Neuronal stem cell (in vitro differentiated cells): Measurements from ENCODE around the gene NDC1.

ENCODE experiments used
- DNase-seq: peaks from one replicate; pipeline ENCODE4 v3.0.0-alpha.2; 2013; ENCODE audit warnings: low spot score
- H2AFZ ChIP-seq: one replicate; pipeline ENCODE4 v1.6.1; 2013; ENCODE audit warnings: mild to moderate bottlenecking, low read length, inconsistent platforms
- H2AK5ac ChIP-seq: 2 replicates; pipeline ENCODE4 v1.6.1; 2013; ENCODE audit warnings: low read depth, mild to moderate bottlenecking, inconsistent platforms, low read length, moderate library complexity, mixed read lengths
- H2BK120ac ChIP-seq: 2 replicates; pipeline ENCODE4 v1.6.1; 2013; ENCODE audit warnings: low read depth, mild to moderate bottlenecking, inconsistent platforms, low read length, moderate library complexity, mixed read lengths
- H2BK12ac ChIP-seq: one replicate; pipeline ENCODE4 v1.6.1; 2013; ENCODE audit warnings: low read length, inconsistent platforms
- H2BK15ac ChIP-seq: 2 replicates; pipeline ENCODE4 v1.6.1; 2013; ENCODE audit warnings: mild to moderate bottlenecking, low read length, inconsistent platforms, mixed read lengths
- H2BK5ac ChIP-seq: one replicate; pipeline ENCODE4 v1.6.1; 2013; ENCODE audit warnings: inconsistent platforms, mild to moderate bottlenecking, low read length, moderate library complexity
- H3K14ac ChIP-seq: one replicate; pipeline ENCODE4 v1.6.1; 2013; ENCODE audit warnings: low read length, inconsistent platforms
- H3K18ac ChIP-seq: 2 replicates; pipeline ENCODE4 v1.6.1; 2013; ENCODE audit warnings: low read length, inconsistent platforms
- H3K23ac ChIP-seq: 2 replicates; pipeline ENCODE4 v1.6.1; 2013; ENCODE audit warnings: low read depth, mild to moderate bottlenecking, mixed read lengths, low read length, inconsistent platforms; ENCODE audit not compliant: poor library complexity
- H3K27ac ChIP-seq: replicated peaks from 3 replicates; pipeline ENCODE4 v1.5.1; 2013; ENCODE audit warnings: low read length, inconsistent platforms
- H3K27me3 ChIP-seq, 3 experiments: 2 replicates each; pipeline ENCODE4 v1.6.1; 2013; ENCODE audit warnings: low read length in 3 of 3, mild to moderate bottlenecking in 2 of 3, inconsistent platforms in 1 of 3, low read depth in 1 of 3, mixed read lengths in 1 of 3, moderate library complexity in 1 of 3; ENCODE audit not compliant: control insufficient read depth in 3 of 3, insufficient read depth in 3 of 3
- H3K36me3 ChIP-seq, 2 donors: replicated peaks in 1 of 2; 2 replicates each; pipeline ENCODE4 v1.6.1; 2013; ENCODE audit warnings: low read length in 2 of 2; ENCODE audit not compliant: control insufficient read depth in 2 of 2, insufficient read depth in 2 of 2
- H3K4ac ChIP-seq: 2 replicates; pipeline ENCODE4 v1.6.1; 2013; ENCODE audit warnings: inconsistent platforms, mild to moderate bottlenecking, low read length, moderate library complexity
- H3K4me1 ChIP-seq, 2 donors: 1 replicate in 1 of 2; 2 replicates in 1 of 2; pipeline ENCODE4 v1.6.1; 2013; ENCODE audit warnings: low read length in 2 of 2, low read depth in 1 of 2; ENCODE audit not compliant: control insufficient read depth in 2 of 2, insufficient read depth in 1 of 2
- H3K4me2 ChIP-seq: one replicate; pipeline ENCODE4 v1.6.1; 2013; ENCODE audit warnings: mild to moderate bottlenecking, low read length, inconsistent platforms; ENCODE audit not compliant: insufficient read depth, poor library complexity, severe bottlenecking
- H3K4me3 ChIP-seq, 2 donors: 2 replicates each; pipeline ENCODE4 v1.5.1; 2013; ENCODE audit warnings: low read length in 2 of 2, mild to moderate bottlenecking in 2 of 2, inconsistent platforms in 1 of 2, moderate library complexity in 1 of 2
- H3K79me1 ChIP-seq: one replicate; pipeline ENCODE4 v1.6.1; 2013; ENCODE audit warnings: low read depth, mild to moderate bottlenecking, inconsistent platforms, low read length, moderate library complexity
- H3K9ac ChIP-seq: one replicate; pipeline ENCODE4 v1.6.1; 2013; ENCODE audit warnings: mild to moderate bottlenecking, low read depth, low read length, inconsistent platforms; ENCODE audit not compliant: poor library complexity
- H3K9me3 ChIP-seq, 2 donors: replicated peaks in 1 of 2; 2 replicates each; pipeline versions ENCODE3 to v1.6.1; 2013; ENCODE audit warnings: low read length in 2 of 2, mild to moderate bottlenecking in 2 of 2, inconsistent platforms in 1 of 2, low read depth in 1 of 2, mixed read lengths in 1 of 2, moderate library complexity in 1 of 2; ENCODE audit not compliant: control insufficient read depth in 2 of 2, insufficient read depth in 1 of 2
- H4K8ac ChIP-seq: one replicate; pipeline ENCODE4 v1.6.1; 2013; ENCODE audit warnings: low read depth, mild to moderate bottlenecking, inconsistent platforms, low read length, moderate library complexity
- H4K91ac ChIP-seq: one replicate; pipeline ENCODE4 v1.6.1; 2013; ENCODE audit warnings: low read length, low read depth, mild to moderate bottlenecking, inconsistent platforms; ENCODE audit not compliant: poor library complexity
- WGBS, 2 donors: extraction: QIAGEN DNeasy Blood & Tissue Kit; methylation state at CpG; one replicate each; pipeline ENCODE4 v1.1.7; 2013; ENCODE audit warnings: missing lambda C conversion rate in 2 of 2, mixed read lengths in 1 of 2; ENCODE audit not compliant: insufficient read length in 2 of 2, insufficient replicate concordance in 1 of 2; ENCODE audit errors: extremely low coverage in 2 of 2; 5-methylcytosine and 5-hydroxymethylcytosine counted together

Gene NDC1

GRCh38 chr1:53804181-53804580 lies 33.9 kb downstream of the NDC1 start:
- H2AK5ac ChIP-seq = no peak overlapping the region
- H3K18ac ChIP-seq = no peak overlapping the region
- no peak for DNase-seq
- no peak overlapping the region for H4K91ac ChIP-seq
- WGBS, 2 donors = no CpG with 5 or more reads among the region's 7 CpGs
- no peak overlapping the region for H3K9ac ChIP-seq
- no peak overlapping the region for H3K14ac ChIP-seq
- no peak overlapping the region for H3K27ac ChIP-seq
- H2AFZ ChIP-seq = no peak overlapping the region
- H3K79me1 ChIP-seq = no peaks in the 10 kb centered on the region
- no peak overlapping the region for H3K4me2 ChIP-seq
- no peak overlapping the region for H2BK15ac ChIP-seq
- no peak overlapping the region for H3K4ac ChIP-seq
- H3K9me3 ChIP-seq = no peaks in the 10 kb centered on the region
- peaks cover 5 to 94% of the 10 kb centered on the region in 2 donors for H3K36me3 ChIP-seq
- no peaks in the 10 kb centered on the region for H3K4me1 ChIP-seq
- H3K4me3 ChIP-seq = no peak overlapping the region
- no peak overlapping the region for H2BK5ac ChIP-seq
- H2BK120ac ChIP-seq = no peak overlapping the region
- no peak overlapping the region for H2BK12ac ChIP-seq
- H4K8ac ChIP-seq = no peak overlapping the region
- no peak overlapping the region for H3K23ac ChIP-seq
- H3K27me3 ChIP-seq = no peaks in the 10 kb centered on the region

DNA sequence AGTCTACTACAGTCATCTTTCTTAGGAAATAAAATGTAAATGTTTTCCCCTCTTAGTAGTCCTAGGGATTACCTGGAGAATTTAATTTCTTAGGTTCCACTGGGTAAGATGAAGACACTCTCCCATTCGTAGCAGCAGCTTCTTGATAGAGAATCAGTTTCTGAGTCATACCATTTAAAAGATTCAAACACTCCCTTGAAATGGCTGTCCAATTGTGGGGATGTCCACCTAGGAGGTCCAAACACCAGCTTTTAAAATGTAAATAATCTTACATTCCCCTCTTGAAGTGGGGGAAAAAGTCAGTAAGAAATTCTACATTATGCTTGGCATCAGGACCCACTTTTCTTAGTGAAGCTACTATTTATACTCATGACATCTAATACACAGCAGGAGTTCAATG lies 37.5 kb downstream of the NDC1 start:
- H3K79me1 ChIP-seq = no peaks in the 10 kb centered on the region
- H3K9ac ChIP-seq = no peak overlapping the region
- H3K36me3 ChIP-seq = peaks cover 7 to 92% of the 10 kb centered on the region in 2 donors
- no peak overlapping the region for H4K91ac ChIP-seq
- no peak overlapping the region for H3K14ac ChIP-seq
- H2AK5ac ChIP-seq = no peak overlapping the region
- H3K4ac ChIP-seq = no peak overlapping the region
- no CpG with 5 or more reads among the region's 1 CpG for WGBS, 2 donors
- no peaks in the 10 kb centered on the region for H3K27me3 ChIP-seq
- H2BK12ac ChIP-seq = no peak overlapping the region
- no peaks in the 10 kb centered on the region for H3K9me3 ChIP-seq
- no peak overlapping the region for H3K4me3 ChIP-seq
- H3K18ac ChIP-seq = no peak overlapping the region
- DNase-seq = no peak
- no peak overlapping the region for H2BK120ac ChIP-seq
- no peaks in the 10 kb centered on the region for H3K4me1 ChIP-seq
- no peak overlapping the region for H3K4me2 ChIP-seq
- H2BK15ac ChIP-seq = no peak overlapping the region
- no peak overlapping the region for H2BK5ac ChIP-seq
- no peak overlapping the region for H4K8ac ChIP-seq
- no peak overlapping the region for H2AFZ ChIP-seq
- H3K27ac ChIP-seq = no peak overlapping the region
- no peak overlapping the region for H3K23ac ChIP-seq

DNA sequence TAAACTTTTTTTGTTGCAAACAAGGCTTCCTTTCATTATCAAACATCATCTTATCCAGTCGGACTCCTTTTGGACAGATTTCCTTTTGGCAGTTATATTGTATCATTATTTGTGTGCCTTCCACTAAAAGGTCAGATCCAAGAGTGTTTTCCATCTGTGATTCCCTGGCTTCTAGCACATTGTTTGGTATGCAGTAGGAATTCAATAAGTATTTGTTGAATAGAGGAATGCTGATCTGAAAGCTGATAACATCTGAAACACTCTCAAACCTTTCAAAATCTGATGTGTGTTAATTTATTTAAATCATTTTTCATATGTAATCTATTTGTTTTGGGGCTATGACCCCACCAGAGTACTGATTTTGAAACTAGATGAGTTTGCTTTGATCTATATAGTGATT lies 39.0 kb downstream of the NDC1 start:
- Histone ChIP-seq H2AK5ac (no peak overlapping the region), H3K18ac (no peak overlapping the region), H3K36me3 (peaks cover 6 to 92% of the 10 kb centered on the region in 2 donors), H2AFZ (no peak overlapping the region), H3K4ac (no peak overlapping the region), H4K91ac (no peak overlapping the region), H4K8ac (no peak overlapping the region), H3K9ac (no peak overlapping the region), H3K14ac (no peak overlapping the region), H3K4me1 (no peaks in the 10 kb centered on the region), H3K27me3 (no peaks in the 10 kb centered on the region), H2BK120ac (no peak overlapping the region), H3K9me3 (no peaks in the 10 kb centered on the region), H3K27ac (no peak overlapping the region), H2BK5ac (no peak overlapping the region), H3K4me3 (no peak overlapping the region), H3K23ac (no peak overlapping the region), H2BK12ac (no peak overlapping the region), H2BK15ac (no peak overlapping the region), H3K4me2 (no peak overlapping the region), H3K79me1 (no peaks in the 10 kb centered on the region)
- no peak for DNase-seq
- no CpG with 5 or more reads among the region's 1 CpG for WGBS, 2 donors

DNA sequence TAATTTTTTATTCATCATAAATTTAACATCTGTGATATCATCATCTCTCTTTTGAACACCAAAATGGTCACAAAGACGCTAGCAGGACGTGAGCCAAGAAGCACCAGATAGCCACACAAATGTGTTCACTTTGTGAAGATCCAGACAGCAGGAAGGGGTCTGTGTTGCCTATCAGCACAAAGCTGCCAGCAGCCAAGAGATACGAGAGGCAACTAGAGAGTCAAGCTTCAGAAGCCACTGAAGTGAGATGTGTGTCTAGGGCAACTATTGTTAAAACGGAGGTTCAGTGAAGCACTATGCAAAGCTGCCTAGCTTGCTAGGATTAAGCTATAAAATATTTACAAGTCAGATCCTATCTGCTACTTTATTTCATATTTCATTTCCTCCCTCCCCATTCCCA lies 45.3 kb downstream of the NDC1 start:
- Histone ChIP-seq H3K36me3 (peaks cover 2 to 92% of the 10 kb centered on the region in 2 donors), H3K9ac (no peak overlapping the region), H4K8ac (no peak overlapping the region), H2AK5ac (no peak overlapping the region), H3K14ac (no peak overlapping the region), H2BK12ac (no peak overlapping the region), H3K27me3 (no peaks in the 10 kb centered on the region), H3K27ac (no peak overlapping the region), H2BK15ac (no peak overlapping the region), H3K79me1 (no peaks in the 10 kb centered on the region), H2AFZ (no peak overlapping the region), H3K18ac (no peak overlapping the region), H2BK120ac (no peak overlapping the region), H4K91ac (no peak overlapping the region), H3K9me3 (no peaks in the 10 kb centered on the region), H3K4ac (no peak overlapping the region), H3K23ac (no peak overlapping the region), H3K4me1 (no peaks in the 10 kb centered on the region), H2BK5ac (no peak overlapping the region), H3K4me2 (no peak overlapping the region), H3K4me3 (no peak overlapping the region)
- no peak for DNase-seq
- WGBS, 2 donors = no CpG with 5 or more reads among the region's 4 CpGs
